Measurements from ENCODE around the gene PIK3C2G.
"Not testable (repeated sequence)": the region's sequence is repeated elsewhere in the genome, so short reads cannot be mapped to it uniquely, and the experiment has no call there.

PIK3C2G gene

DNA sequence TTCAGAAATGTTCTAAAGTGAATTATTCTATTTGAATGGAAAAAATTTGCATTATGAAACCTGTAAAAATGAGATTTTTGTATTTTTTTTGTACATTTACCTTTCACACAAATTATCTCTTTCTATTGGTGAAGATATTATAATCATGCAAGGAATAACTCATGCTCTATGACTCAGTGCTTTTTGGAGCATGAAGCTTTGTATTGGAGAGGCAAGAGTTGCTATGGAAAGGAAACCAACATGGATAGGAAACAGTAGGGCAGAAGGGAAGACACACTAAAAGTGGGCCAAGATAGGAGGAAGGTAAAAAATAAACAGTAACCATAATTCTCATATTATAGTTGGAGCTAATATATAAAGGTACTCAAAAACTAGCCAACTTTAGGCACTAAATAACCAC lies 397.5 kb downstream of the PIK3C2G start:
- no peak for DNase-seq

DNA sequence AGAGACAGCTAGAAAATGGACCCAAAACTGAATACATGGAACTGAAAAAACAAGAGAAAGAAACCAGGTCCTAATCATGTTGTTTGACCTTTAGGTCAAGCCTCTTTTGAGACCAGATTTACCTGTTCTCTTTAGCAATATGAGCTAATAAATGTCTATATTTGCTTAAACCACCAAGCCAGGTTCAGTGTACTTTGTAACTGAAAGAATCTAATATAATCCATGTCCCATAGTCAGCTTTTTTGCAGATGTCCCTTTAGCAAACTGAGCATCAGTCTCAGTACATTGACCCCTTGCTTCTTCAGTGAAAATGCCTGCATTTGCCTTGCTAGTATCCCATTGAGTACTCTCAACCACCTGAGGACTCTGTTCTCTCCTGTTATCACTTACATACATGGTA lies 414.8 kb downstream of the PIK3C2G start:
- DNase-seq, result no peak

DNA sequence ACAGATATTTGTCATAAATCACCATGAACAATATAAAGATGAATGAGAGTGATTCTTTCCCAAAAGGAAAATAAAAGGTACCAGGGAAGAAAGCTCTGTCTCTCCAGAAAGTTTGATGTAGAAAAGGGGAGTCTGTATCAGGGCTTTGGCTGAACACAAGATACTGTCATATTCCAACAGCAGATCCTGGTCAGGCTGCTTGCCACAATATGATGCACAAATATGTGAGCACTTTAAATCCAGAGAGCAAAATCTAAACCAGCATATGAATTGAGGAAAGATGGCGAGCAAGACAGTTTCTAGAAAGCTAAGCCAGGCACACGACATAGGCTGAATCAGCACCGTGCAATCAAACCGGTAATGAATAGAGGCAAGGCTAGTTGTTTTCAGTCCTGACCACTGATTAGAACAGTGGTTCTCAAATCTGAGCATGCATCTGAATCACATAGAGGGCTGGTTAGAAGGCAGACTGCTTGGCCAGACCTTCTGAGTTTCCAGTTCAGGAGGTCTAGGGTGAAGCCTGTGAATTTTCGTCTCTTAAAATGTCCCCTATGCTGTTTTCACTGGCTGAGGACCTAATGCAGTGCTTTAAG lies 415.8 kb downstream of the PIK3C2G start:
- DNase-seq, result no peak

DNA sequence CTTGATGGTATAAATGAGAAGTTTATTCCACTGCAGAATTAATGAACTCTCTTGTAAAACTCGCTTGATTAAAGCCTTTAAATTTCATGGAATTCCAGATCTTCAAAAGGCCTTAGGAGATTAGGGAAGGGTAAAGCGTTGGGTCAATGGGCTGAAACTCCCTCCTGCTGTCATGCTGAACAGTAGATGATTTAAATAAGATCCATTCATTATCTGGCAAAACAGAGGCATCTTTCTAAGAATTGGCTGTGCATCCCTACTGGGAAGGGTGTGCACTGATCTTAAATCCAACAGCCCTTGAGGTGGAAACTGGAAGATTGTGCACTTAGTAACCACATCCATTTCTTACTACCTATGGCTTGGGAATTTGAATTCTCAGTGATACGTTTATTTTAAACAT lies 420.5 kb downstream of the PIK3C2G start:
- no peak for DNase-seq

DNA sequence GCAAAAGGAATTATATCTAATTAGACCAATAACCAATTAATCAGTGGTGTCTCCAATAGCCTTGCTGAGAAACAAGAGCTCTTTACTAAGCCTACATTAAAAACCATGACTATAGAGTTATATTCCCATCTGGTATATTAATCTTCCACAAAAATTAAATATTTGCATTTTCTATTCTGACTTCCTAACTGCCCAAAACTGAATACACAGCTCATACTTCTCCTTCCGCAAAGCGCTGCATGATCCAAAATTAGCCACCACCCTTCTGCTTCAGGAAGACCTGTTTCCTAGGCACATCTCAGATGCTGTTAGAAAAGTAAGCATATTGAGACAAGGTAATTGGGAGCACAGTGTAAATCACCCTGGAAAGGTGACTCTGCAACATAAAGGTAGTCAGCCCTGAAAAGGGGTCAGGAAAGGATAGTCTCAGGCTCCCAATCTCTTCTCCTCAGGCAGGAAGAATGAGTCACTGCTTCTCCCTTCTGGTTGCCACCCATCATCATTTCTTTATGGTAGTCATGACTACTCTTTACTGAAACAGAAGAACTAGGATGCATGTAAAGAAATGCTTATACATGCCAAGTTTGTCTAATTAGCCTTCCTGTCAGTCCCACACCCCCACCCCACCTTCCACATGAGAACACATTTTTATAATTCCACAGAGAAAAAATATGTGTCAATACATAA lies 422.2 kb downstream of the PIK3C2G start:
- DNase-seq, result no peak

DNA sequence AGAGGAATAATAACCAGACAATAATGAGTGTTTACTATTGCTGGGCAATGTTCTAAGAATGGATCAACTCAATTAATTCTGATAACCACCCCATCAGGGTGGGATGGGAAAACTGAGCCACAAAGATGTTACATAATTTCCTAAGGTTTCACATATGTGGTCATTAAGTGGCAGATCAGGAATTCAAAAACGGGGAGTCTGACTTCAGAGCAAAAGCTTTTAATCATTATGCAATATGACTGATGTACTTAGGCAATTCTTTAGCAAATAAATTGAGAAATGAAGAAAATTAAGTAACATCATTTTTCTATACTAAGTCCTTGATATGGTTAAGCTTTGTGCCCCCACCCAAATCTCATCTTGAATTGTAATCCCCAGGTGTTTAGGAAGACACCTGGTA lies 423.1 kb downstream of the PIK3C2G start:
- no peak for DNase-seq

DNA sequence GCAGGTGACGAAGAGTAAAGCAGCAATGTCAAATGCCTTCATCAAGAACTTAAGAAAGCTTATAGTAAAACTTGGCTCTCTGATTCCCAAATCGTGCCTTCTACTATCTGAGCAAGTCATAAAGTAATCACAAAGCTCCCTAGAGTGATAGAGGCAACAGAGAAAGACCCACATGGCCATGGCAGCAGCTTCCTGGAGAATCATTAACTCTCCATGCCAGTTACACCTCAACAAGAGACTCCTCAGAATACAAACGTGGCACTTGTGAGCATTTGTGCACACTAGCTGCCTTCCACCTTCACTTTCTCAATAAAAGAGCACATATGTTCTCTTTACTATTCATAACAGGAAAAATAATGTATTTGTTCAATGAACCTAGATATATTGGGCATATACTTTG lies 428.5 kb downstream of the PIK3C2G start:
- DNase-seq, result no peak

DNA sequence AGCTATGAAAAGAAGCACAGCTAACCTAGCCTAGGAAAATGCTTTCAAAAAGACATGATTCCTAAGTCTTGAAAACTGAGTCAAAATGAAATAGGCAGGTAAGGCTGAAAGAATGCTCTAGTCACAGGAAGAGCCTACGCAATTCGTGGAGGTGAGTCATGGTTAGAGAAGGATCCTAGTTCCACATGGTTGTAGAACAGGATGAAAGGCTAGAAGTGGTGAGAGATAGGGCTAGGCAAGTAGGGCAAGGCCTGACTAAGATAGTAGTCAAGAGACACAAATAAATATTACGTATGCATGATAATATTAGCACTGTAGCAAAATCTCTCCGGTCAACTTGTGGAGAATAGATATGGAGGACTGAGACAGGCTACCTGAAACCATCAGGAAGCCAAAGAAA lies 429.3 kb downstream of the PIK3C2G start:
- no peak for DNase-seq

DNA sequence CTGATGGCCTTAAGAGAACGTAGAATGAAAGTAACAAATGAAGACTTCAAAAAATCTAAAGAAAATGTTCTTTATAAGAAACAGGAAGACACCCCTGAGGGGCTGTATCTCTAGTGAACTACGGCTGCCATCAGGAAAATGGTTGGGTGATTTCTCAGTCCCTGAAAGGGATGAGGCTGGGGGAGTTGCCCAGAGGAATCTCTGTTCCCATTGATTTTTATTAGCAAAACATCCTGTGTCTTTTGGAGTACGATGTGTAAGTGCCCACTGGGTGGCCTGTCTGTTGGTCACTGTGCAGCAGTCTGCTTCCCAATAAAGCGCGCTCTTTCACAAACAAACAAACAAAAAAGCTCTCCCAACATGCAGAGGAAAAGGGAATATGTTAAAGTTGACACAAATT lies 432.7 kb downstream of the PIK3C2G start:
- DNase-seq, result not testable (repeated sequence)

DNA sequence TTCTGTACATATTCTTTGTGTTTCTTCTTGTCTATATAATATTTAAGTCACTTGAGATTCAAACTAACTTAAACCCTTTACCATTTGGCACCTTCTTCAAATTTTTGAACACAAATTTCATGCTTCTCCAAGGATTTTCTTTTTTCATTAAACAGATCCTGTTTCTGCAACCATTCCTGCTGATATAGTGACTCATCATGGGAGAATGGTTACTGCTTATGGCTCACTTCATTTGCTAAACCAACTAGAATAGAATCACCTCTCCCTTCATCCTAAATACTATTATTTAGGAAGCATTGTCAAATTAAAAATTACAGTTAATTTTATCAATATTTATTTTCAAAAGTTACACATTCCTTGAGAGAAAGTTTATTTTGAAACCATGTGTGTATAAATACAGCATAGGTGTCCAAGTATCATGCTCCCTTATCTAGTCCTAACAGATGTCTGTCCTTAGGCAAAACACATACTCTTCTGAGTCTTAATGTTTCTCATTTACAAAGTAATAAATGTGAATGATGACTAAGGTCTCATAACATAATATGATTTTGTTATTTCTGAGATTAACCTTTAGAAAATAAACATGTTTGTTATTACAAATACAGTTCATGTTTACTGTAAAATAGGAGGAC lies 435.8 kb downstream of the PIK3C2G start:
- no peak for DNase-seq
